Tibial nerve (tissue), 4 donors: ENCODE data around the gene ZNF787. TPM values are rescaled to one million over a fixed set of nuclear protein-coding genes. Genes with fewer than 3 reads are reported as not detected.

Experiments used
- DNase-seq, 2 donors: peaks; one replicate each; pipeline ENCODE4 v3.0.0-alpha.2; 2019; ENCODE audit warnings: low spot score in 2 of 2
- H3K27ac ChIP-seq, 4 donors: fragments of 200-600 bp; sonication (generic) in 3 of 4; one replicate each; pipeline ENCODE4 v1.5.1; 2017 to 2019; ENCODE audit warnings: mild to moderate bottlenecking in 1 of 4
- H3K27me3 ChIP-seq, 2 donors: fragments of 200-600 bp; sonication (generic) in 1 of 2; one replicate each; pipeline versions ENCODE4 v1.5.1 to v1.6.0; 2017 to 2019
- H3K36me3 ChIP-seq, 3 donors: fragments of 200-600 bp; sonication (generic); one replicate each; pipeline ENCODE4 v1.5.1; 2018 to 2019
- H3K4me1 ChIP-seq, 4 donors: fragments of 200-600 bp; sonication (generic) in 3 of 4; one replicate each; pipeline ENCODE4 v1.5.1; 2017 to 2019
- H3K4me3 ChIP-seq, 4 donors: fragments of 200-600 bp; sonication (generic) in 3 of 4; one replicate each; pipeline ENCODE4 v1.5.1; 2017 to 2019; ENCODE audit warnings: mild to moderate bottlenecking in 1 of 4, moderate library complexity in 1 of 4
- H3K9me3 ChIP-seq, 4 donors: fragments of 200-600 bp; sonication (generic) in 3 of 4; one replicate each; pipeline ENCODE4 v1.5.1; 2017 to 2019
- CTCF ChIP-seq, 5 experiments: fragments of 200-600 bp in 3 of 5; fragments of 450-650 bp in 2 of 5; sonication (generic) in 3 of 5; IDR thresholded peaks; one replicate each; pipeline ENCODE4 v1.5.1; 2016 to 2019; ENCODE audit warnings: antibody characterized with exemption in 5 of 5, mild to moderate bottlenecking in 3 of 5, moderate library complexity in 2 of 5
- EP300 ChIP-seq, 2 donors: sonication (generic); formaldehyde crosslinking; IDR thresholded peaks; one replicate each; pipeline ENCODE4 v1.6.1; 2017; ENCODE audit warnings: antibody characterized with exemption in 2 of 2, mild to moderate bottlenecking in 1 of 2
- POLR2A ChIP-seq, 2 donors: fragments of 450-650 bp; IDR thresholded peaks; one replicate each; pipeline ENCODE4 v1.6.1; 2017; ENCODE audit warnings: antibody characterized with exemption in 2 of 2, mild to moderate bottlenecking in 2 of 2, moderate library complexity in 2 of 2
- WGBS, 2 donors: methylation state at CpG; one replicate each; pipeline ENCODE4 v1.1.5; 2018; 5-methylcytosine and 5-hydroxymethylcytosine counted together
- total RNA-seq, 4 donors: library from RNA; depleted of rRNA; stranded (reverse); fragments of >200 nt; gene quantifications; one replicate each; pipeline ENCODE4 v1.1.0, GENCODE V29; 2016

Gene ZNF787
- total RNA-seq, 4 donors from 2014 or later, result 13.6 to 21.6 (median 18.5) TPM

- H3K36me3 ChIP-seq, result peaks cover 0 to 36% (median 18%) of the 10 kb centered on the region in 3 donors
- DNase-seq, result no peak
- no peak for TF ChIP-seq POLR2A (IDR thresholded peaks at IDR 0.05)
- TF ChIP-seq CTCF (IDR thresholded peaks at IDR 0.05), result no peak
- no peak for TF ChIP-seq EP300 (IDR thresholded peaks at IDR 0.05)
- no peak overlapping the region for H3K4me3 ChIP-seq
- no peaks in the 10 kb centered on the region for H3K27me3 ChIP-seq
- H3K9me3 ChIP-seq, result no peaks in the 10 kb centered on the region
- WGBS, 2 donors, result 50 to 63% methylated on average over 6 of the region's 6 CpGs
- H3K4me1 ChIP-seq, result peaks cover 0 to 32% (median 6%) of the 10 kb centered on the region in 4 donors
- H3K27ac ChIP-seq, result no peak overlapping the region
These were observed 23.3 kb upstream of the ZNF787 start for GRCh38 chr19:56144376-56144775.

DNA sequence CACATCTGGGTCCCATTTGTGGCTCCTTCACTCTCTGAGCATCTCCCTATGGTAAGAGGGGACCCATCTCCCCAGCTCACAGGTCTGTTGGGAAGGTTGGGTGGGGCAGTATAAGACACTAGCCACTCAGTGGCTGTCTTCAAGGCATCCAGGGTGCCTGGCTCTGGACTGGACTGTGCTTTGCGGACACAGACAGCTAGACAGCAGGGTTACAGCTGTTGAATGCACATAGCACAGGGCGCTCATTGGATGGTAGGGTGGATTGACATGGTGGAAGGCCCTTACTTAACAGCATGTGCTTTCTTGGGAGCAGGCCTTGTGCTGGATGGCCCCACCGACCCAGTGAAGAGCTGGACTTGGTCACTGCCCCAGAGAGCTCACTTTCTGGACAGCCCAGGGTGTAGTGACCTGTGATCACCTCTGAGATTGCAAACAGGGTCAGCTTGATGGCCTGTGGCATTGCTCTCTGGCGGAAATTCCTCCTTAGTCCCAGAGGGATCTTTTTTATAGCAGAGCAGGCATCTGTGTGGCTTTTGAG, 21.9 kb upstream of the ZNF787 start:
- no peaks in the 10 kb centered on the region for H3K9me3 ChIP-seq
- H3K4me1 ChIP-seq, result peaks cover 0 to 32% (median 6%) of the 10 kb centered on the region in 4 donors
- no peak overlapping the region for H3K4me3 ChIP-seq
- H3K36me3 ChIP-seq, result peaks cover 0 to 22% (median 10%) of the 10 kb centered on the region in 3 donors
- WGBS, 2 donors, result 73 to 92% methylated on average over 3 to 4 of the region's 4 CpGs
- TF ChIP-seq CTCF (IDR thresholded peaks at IDR 0.05) (no peak), EP300 (IDR thresholded peaks at IDR 0.05) (no peak), POLR2A (IDR thresholded peaks at IDR 0.05) (no peak)
- DNase-seq, result no peak
- no peaks in the 10 kb centered on the region for H3K27me3 ChIP-seq
- peak overlapping the region in 1 of 4 donors; percentile 95 for H3K27ac ChIP-seq

DNA sequence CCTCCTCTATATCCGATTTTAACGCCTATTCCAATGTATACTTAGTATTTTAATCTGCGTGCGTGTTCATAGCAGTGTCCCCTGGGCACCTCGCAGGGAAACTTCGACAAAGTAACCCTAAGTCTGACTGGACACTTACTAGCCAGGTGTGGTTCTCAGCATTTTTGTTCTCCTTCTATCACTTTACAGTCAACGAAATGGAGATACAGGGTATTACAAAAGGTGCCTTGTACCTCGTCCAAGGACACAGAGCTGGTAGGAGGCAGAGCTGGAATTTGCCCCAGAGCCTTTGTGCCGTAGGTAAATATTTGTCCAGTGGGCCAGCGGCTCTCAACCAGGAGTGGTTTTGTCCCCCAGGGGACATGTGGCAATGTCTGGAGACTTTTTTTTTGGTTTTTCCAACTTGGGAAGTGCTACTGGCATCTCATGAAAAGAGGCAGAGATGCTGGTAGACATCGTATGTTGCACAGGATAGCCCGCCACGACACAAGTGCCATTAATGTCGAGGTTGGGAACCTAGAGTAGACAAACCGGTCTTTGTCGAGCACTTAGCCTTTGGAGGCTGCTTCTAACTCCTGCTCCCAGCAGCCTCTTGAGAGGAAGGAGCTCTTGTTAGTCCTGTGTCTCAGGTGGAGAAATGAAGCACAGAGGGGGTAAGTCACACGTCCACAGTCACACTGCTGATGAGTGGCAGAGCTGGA, 21.1 kb upstream of the ZNF787 start:
- Histone ChIP-seq H3K36me3 (peaks cover 0 to 15% (median 4%) of the 10 kb centered on the region in 3 donors), H3K27ac (peak overlapping the region; percentile 88 to 95 (median 92)), H3K4me3 (peak overlapping the region in 2 of 4 donors; percentile 39 to 66), H3K4me1 (peaks cover 0 to 32% (median 6%) of the 10 kb centered on the region in 4 donors), H3K27me3 (no peaks in the 10 kb centered on the region), H3K9me3 (no peaks in the 10 kb centered on the region)
- TF ChIP-seq POLR2A (IDR thresholded peaks at IDR 0.05) (no peak), CTCF (IDR thresholded peaks at IDR 0.05) (no peak), EP300 (IDR thresholded peaks at IDR 0.05) (no peak)
- DNase-seq, result no peak
- 44 to 49% methylated on average over 17 of the region's 17 CpGs for WGBS, 2 donors

DNA sequence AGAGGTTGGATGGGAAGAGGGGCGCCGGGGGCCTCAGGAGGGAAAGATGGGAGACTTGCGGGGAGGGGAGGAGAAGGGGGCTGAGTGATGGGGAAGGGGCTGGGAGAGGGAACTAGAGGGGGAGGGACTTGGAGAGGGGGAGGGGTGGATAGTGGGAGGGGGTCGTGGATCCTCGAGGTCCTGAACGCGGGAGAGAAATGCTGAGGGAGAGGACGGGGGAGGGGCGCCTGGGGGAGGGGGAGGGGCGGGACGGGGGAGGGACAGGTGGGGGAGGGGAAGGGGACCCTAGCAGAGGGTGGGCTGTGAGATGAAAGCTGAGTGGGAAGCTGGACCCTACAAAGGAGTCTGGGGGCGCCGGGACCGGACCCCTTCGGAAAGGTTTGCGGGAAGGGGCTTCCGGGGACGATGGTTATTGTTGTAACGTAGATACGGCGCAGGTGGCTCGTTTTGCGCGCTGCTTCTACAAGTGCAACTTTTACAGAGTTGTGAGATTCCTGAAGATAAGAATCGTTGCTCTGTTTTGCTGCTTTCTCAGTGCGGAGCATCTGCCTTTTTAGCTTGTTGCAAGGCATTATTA, 20.4 kb upstream of the ZNF787 start:
- WGBS, 2 donors, result 3% methylated on average over 25 to 26 of the region's 26 CpGs
- H3K4me1 ChIP-seq, result peaks cover 0 to 32% (median 6%) of the 10 kb centered on the region in 4 donors
- H3K27me3 ChIP-seq, result no peaks in the 10 kb centered on the region
- no peak for DNase-seq
- peak overlapping the region; percentile 39 to 66 (median 49) for H3K4me3 ChIP-seq
- H3K9me3 ChIP-seq, result no peaks in the 10 kb centered on the region
- H3K27ac ChIP-seq, result peak overlapping the region; percentile 88 to 95 (median 92)
- H3K36me3 ChIP-seq, result peaks cover 0 to 8% (median 0%) of the 10 kb centered on the region in 3 donors
- TF ChIP-seq POLR2A (IDR thresholded peaks at IDR 0.05), result no peak
- TF ChIP-seq EP300 (IDR thresholded peaks at IDR 0.05), result no peak
- no peak for TF ChIP-seq CTCF (IDR thresholded peaks at IDR 0.05)
